ENCODE results near the gene NOP53.

- TF ChIP-seq CTCF (IDR thresholded peaks at IDR 0.05) (no peak), POLR2AphosphoS5 (IDR thresholded peaks at IDR 0.05) (no peak)
Observed at GRCh38 chr19:47735131-47735530, 10.2 kb upstream of the NOP53 start.
